ENCODE data around the gene HOXB7.

DNA sequence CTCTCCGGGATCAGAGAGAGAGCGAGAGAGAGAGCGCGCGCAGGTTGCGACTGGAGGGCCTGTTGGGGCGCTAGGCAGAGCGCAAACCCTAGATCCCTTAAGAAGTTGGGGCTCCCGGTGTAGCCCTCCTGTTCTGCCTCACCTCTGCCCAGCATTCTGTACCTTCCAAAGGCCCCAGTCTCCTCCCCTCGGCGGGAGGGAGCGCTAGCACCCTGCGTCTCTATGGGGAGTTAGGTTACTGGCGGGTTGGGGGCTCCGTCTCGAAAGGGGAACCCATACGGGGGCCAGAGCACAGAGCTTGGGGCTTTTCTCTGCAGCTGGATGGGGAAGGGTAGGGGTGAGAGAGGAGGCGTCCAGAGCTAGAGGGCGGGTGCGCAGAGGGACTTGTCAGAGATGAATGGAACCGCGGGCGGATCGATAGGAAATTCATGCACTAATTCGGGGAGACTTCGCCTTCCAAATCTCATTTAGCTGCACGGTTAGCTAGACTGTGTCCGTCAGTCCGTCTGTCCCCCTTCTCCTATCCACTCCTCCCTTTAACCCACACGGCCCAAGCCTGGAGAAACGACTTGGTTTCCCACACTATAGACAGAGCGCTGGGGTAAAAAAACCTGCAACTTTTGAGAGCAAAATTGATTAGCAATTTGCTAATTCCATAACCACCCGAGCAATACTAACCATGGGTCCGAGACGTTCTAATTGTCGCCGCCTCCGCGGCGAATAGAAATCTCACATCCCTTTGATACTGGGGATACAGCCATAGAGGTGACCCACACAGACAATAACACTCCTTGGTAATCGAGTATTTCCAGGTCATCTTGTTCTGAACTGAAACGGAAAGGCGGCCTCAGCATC, 32.0 kb downstream of the HOXB7 start:
- no peak for TF ChIP-seq ZBTB1 (CRISPR knock-in tag; IDR thresholded peaks at IDR 0.05; ENCODE audit: borderline replicate concordance)
- TF ChIP-seq, protein P1, sequence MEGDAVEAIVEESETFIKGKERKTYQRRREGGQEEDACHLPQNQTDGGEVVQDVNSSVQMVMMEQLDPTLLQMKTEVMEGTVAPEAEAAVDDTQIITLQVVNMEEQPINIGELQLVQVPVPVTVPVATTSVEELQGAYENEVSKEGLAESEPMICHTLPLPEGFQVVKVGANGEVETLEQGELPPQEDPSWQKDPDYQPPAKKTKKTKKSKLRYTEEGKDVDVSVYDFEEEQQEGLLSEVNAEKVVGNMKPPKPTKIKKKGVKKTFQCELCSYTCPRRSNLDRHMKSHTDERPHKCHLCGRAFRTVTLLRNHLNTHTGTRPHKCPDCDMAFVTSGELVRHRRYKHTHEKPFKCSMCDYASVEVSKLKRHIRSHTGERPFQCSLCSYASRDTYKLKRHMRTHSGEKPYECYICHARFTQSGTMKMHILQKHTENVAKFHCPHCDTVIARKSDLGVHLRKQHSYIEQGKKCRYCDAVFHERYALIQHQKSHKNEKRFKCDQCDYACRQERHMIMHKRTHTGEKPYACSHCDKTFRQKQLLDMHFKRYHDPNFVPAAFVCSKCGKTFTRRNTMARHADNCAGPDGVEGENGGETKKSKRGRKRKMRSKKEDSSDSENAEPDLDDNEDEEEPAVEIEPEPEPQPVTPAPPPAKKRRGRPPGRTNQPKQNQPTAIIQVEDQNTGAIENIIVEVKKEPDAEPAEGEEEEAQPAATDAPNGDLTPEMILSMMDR (CRISPR knock-in tag; IDR thresholded peaks at IDR 0.05), result no peak
- no peak for TF ChIP-seq ZNF205 (CRISPR knock-in tag; IDR thresholded peaks at IDR 0.05)
- TF ChIP-seq MXI1 (IDR thresholded peaks at IDR 0.05; ENCODE audit: borderline replicate concordance, low read depth, low read length), result no peak

Data from HepG2 (cell line).